Stimulated activated CD4-positive, alpha-beta T cell treated with anti-CD3 and anti-CD28 coated beads, Interleukin-1b, Interleukin-23, amount 100 ng/mL, for 4 hours (primary cell): ENCODE data around the gene ARFGAP1.
"Not testable (repeated sequence)": the region's sequence is repeated elsewhere in the genome, so short reads cannot be mapped to it uniquely, and the experiment has no call there.

Experiments
- DNase-seq, 2 donors: peaks; one replicate each; pipeline ENCODE4 v3.0.0-alpha.2; 2020; ENCODE audit warnings: low read depth in 2 of 2

Gene ARFGAP1

DNA sequence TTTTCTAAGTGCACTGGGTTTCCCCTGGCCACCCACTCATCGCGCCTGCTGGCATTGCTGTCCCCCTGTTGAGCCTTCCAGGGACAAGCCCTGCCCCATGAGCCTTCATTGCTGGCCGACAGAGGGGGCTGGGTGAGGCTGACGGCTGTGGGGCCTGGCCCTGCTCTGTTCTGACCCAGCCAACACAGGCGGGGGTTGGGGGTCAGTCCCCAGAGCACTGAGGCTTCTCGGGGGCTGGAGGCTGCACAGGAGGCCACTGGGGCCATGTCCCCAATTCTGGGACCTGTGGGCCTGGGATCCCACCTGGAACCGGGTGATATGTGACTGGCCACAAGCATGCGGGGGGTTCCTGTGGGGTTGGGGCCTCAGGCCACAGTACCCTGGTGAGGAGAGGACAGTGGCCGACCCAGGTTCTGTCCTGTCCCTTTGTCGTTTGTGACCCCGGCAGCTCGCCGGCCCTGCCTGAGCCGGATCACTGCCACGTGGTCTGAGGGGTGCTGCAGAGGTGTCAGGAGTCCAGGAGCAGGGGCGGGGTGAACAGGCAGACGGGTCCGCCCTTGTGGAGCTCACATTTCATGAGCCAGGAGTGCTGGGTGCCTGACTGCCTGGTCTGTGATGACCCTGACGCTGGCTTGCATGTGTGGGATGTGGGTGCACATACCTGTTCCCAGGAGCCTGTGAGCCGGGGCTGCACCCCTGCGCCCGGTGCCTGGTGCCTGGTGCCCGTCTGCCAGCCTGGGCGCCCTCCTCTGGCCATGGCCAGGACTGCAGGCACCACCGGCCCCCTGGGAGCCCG is 18.3 kb downstream of the ARFGAP1 start:
- peak; percentile 54 to 64 for DNase-seq

DNA sequence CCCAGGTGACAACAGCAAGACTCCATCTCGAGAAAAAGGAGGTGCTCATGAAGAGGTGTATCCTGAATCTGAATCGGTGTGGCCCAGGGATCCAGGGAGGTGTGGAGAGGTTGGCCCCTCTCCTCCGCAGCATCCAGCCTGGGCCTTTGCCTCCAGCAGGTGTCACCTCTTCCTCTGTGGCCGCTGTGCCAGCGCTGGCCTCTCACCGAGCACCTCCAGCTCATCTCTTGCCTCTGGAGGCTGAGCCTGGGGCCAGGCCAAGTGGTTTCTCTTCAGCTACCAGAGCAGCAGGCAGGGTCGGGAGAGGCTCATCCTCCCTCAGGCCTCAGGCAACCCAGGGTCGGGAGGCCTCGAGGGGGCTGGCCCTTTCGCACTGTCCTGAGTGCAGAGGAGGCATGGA is 19.2 kb downstream of the ARFGAP1 start:
- no peak for DNase-seq

DNA sequence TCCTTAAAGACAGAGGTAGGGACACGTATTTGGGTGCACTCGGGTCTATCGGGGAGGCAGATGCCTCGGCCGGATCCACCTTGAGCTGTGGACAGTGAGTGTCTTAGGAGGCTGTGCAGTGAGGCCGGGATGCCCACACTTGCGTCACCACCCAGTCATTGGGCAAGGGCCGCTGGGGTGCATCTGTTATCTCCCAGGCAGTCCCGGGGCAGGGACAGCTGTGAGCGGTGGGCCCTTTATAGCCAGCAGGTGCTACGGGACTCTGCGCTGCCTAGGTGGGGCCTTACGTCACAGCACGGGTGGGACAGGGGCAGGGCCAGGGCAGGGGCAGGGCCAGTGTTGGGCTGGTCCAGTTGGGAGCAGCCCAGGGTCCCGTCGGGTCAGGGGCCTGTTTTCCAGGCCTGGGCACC is 19.7 kb downstream of the ARFGAP1 start:
- no peak for DNase-seq

DNA sequence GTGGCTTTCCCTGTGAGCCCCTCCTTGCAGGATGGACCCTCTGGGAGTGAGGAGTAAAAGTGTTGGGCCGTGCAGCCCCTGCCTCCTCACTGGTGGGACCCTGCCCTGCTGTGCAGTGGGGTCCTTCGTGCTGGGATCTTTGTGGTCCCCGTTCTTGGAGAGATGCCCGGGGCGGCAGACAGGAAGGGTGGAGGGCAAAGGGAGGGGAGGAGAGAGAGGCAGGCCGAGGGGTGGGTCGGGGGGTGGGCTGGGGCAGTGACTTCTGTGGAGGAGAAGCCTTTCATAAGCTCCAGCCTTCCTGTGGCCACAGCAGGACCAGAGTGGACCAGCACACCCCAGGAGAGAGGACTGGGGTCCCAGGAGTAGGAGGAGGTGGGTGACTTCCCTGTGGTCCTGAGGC is 20.3 kb downstream of the ARFGAP1 start, which contains the start of gene COL20A1:
COL20A1 (plus strand) TSS at position 283 of the 400 bp plus-strand sequence. CDS start 1,922 bp downstream, outside the sequence.
- no peak for DNase-seq

DNA sequence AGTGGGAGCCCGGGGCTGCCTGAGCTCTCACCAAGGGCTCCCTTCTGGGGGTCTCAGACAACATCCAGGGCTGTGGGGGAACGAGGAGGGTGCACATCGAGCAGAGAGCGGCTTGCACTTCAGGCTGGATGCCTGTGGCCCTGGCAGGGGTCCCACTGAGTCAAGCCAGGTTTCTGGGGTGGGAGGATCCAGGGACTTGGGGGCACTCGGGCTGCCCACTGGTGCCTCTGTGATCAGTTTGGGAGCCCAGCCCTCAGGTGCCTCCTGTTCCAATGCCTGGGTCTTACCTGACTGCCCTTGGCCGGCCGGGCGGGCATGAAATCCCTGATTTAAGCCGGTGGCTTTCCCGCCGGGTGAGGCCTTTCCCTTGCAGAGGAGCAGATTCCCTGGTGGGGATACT is 20.8 kb downstream of the ARFGAP1 start:
- DNase-seq, result no peak

DNA sequence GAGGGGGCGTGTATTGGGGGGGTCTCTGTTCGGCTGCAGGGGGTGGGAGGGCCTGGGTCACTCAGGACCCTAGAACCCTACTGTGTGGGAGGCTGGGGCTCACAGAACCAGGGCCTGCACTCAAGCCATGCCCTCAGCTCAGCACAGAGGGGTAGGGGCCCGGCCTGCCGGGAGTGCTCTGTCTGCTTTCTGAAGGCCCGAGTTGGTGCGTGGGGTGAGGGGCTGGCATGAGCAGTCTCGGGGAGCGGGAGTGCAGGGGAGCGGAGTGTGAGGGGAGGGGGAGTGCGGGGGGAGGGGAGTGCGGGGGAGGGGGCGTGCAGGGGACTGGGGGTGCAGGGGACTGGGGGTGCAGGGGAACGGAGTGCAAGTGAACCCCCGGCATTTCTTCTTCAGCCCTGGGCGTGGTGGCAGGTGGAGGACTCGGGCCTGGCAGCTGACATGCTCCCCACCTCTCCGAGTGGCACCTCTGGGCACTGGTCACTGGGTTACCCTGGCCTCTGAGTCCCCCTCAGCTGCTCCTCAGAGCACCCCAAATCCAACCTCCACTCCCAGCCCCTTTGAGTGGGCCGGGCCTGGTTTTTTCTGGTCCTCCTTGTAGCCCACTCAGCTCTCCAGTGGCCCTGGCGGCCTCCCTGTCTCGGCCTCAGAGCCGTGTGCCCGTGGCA is 21.4 kb downstream of the ARFGAP1 start:
- no peak for DNase-seq

DNA sequence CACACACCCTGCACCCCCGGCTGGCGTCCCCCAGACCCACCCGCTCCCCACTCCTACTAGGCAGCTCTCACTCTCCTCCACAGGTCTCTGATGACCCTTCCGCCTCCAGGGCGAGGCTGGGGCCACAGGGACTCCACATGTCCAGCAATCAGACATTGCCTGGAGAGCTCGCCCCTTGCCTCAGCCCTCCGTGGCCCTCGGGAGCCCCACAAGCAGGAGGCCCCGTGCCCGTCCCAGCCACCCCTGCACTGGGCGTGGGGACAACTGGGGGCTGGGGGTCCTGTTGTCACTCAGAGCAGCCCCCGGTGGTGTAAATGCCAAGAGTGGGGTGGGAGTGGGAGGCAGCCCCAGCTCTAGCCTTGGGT is 21.9 kb downstream of the ARFGAP1 start:
- DNase-seq, result no peak

DNA sequence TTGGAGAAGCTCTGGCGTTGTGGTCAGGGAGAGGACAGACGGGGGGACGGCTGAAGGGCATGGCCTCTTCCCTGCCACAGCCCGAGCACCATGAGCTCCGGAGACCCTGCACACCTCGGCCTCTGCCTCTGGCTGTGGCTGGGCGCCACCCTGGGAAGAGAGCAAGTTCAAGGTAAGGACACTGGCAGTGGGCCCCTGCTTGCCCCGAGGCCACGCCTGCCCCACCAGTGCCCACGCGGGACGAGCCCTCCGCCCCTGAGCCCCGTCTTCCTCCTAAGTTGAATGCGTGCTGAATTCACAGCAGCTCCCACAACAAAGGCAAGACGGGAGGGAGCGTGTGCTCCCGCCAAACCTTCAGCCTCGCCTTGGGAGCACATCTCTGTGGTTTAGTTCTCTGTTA is 22.4 kb downstream of the ARFGAP1 start:
- DNase-seq, result no peak

DNA sequence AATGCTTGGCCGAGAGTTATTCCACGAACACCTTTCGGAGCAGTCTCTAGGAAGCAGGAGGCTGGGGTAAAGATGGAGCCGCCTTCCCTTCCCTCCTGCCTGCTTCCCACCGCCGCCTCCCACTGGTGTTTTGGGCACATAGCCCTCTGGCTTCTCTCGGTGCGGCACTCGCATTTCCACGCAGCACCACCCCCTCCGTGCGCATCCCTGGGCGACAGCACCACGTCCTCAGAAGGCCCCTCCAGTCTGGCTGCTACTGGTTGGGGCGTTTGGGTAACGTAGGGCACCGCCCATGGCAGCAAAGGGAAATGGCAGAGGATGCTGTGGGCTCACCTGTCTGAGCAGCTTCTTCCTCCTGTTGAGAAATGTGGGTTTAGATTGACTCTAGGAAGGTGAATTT is 22.8 kb downstream of the ARFGAP1 start:
- DNase-seq, result no peak

DNA sequence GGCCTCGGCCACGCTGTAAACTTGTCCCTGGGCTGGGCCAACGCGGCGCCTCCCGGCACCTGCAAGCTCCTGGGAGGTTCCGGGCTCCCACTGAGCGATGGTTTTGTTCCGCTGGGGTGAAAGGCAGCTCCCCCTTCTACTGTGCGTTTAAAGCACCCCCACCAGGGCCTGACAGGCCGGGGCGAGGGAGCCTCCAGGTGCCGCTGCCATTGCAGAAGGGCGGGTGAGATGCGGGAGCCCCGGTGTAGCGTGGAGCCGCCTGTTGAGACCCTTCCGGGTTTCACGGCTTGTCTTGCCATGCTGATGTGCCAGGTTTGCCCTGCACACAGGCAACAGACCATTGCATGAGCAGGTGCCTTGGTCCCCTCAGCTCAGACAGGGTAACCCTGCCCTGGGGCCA is 23.2 kb downstream of the ARFGAP1 start:
- DNase-seq, result no peak

DNA sequence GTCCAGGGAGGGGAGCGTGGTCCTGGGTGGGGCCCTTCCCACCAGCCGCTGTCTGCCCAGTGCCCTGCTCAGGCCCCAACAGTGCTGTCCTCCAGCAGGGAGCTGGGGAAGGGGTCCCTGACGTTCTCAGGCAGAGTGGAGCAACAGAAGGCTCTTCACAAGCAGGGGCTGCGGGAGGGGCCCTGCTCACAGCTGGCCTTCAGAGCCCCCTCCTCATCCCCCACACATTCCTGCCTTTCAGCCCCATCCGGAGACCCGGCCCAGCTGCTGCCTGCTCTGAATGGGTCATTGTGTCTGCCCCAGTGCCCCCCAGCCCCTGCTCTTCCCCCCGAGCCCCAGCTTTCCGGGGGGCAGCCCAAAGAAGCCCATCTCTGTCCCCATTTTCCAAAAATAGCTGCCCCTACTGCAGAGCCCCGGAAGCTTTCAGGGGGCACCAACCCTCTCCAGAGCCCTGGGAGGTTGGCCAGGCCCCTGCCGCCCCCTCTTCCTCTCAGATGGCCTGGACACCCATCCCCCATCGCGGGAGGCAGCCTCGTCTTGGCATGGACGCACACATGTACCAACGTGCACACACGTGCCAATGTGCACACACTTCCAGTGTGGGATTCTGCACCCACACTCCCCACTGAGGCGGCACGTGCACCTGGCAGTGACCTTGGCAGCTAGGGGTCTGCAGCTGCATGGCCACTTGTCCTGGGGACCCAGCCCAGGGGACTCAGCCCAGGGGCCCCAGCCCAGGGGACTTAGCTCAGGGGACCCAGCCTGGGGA is 24.1 kb downstream of the ARFGAP1 start:
- no peak for DNase-seq

DNA sequence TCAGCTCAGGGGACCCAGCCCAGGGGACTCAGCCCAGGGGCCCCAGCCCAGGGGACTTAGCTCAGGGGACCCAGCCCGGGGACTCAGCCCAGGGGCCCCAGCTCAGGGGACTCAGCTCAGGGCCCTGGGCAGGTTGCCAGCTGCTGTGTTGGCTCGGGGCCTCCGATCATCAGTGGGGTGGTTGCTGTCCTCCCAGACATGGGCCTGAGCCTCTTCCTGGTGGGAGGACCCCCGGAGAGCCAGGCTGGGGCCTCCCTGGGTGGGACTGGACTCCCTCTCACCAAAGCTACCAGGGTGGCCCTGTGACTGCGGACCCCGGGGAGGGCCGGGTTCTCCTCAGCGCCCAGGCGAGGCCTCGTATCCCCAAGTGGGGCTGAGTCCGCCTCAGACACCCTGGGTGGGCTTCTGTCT is 24.8 kb downstream of the ARFGAP1 start:
- DNase-seq, result no peak

DNA sequence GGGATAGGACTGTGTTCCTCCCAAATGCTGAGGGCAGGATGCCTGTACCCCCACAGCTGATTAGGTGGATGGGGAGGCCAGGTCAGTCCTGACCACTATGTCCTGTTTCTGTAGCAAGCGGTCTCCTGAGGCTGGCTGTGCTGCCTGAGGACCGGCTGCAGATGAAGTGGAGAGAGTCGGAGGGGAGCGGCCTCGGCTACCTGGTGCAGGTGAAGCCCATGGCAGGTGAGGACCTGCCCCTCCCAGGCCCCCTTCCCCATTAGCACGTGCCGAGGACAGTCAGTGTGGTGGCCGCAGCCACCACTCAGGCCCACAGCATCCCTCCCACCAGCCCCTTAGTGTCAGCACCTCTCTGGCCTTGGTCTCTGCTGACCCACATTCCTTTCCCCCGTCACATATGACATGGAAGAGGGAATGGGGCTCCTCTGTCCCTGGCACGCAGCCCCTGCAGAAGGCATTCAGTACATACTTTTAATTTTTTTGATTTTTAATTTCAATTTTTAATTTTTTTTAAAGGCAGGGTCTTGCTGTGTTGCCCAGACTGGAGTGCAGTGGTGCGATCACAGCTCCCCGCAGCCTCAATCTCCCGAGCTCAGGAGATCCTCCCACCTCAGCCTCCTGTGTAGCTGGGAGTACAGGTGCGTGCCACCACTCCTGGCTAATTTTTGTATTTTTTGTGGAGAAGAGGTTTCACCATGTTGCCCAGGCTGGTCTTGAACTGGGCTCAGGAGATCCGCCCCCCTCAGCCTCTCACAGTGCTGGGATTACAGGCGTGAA is 25.4 kb downstream of the ARFGAP1 start:
- DNase-seq, result no peak

DNA sequence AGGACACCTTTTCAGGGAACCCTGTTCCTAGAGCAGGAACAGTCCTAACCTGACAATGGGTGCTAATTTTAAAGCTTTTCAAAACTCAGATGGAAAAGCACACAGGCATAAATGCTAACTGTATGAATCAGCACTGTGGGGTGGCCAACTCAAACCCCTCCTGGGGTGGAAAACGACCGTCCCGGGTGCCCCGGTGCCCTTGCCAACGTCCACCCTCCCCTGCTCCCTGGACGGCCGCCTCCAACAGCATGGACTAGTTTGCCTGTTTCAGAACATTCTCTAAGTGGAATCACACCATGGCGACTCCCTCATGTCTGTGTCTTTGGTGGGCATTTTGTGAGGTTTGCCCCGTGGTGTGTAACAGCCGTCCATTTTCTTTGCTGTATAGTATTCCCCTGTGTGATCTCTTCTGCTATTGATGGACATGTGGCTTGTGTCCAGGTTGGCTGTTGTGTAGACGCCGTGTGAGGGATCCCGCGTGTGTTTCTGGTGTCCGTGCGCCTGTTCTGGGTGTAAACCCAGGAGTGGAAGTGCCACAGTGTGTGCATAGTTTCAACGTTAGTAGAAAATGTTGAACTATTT is 26.2 kb downstream of the ARFGAP1 start:
- DNase-seq, result no peak

DNA sequence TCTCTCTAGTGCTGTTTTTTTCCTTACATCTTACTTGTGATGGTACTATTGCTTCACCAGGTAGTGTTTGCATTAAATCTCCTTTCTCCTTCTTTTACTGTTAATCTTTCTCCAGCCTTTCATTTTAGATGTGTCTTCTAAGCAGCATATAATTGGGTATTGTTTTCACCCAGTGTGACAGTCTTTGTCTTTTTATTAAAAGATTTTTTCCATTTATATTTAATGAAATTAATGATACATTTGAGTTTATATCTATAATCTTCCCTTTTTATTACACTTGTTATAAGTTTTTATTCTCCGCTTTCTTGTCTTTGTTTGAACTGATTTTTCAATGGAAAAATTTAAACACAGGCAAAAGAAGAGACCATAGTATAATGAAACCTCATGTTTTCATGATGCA is 29.1 kb downstream of the ARFGAP1 start:
- no peak for DNase-seq

DNA sequence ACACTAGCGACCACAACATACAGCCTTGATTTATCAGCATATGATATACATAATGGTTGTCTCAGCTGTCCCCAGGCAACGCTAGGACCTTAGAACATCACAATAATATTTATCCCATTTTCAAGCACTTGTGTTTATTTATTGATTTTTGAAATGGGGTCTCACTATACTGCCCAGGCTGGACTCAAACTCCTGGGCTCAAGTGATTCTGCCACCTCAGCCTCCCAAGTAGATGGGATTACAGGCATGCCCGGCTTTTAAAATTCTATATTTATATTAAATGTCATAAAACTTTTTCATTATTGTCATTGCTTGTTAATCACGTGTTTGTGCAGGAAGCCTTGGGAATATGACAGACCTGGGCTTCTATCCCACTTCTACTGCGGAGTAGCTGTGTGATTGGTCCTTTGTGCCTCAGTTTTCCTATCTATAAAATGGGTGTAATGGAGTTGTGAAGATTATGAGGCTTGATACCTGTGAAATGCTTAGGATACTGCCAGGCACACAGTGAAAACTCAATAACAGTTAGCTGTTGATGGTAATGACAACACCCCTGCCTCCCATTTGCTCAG is 30.6 kb downstream of the ARFGAP1 start:
- no peak for DNase-seq

DNA sequence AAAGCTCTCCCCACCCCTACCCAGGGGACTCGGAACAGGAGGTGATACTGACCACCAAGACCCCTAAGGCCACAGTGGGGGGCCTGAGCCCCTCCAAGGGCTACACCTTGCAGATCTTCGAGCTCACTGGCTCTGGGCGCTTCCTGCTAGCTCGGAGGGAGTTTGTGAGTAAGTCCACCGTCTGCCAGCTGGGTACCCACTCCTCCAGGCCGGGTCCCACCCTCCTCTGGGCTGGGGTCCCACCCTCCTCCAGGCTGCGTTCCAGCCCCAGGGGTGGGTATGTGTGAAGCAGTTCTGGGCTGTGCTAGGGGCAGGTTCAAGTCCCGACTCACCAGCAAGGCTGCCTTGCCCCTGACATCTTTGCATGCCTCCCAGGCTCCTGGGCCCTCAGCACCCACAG is 32.8 kb downstream of the ARFGAP1 start:
- DNase-seq, result no peak

DNA sequence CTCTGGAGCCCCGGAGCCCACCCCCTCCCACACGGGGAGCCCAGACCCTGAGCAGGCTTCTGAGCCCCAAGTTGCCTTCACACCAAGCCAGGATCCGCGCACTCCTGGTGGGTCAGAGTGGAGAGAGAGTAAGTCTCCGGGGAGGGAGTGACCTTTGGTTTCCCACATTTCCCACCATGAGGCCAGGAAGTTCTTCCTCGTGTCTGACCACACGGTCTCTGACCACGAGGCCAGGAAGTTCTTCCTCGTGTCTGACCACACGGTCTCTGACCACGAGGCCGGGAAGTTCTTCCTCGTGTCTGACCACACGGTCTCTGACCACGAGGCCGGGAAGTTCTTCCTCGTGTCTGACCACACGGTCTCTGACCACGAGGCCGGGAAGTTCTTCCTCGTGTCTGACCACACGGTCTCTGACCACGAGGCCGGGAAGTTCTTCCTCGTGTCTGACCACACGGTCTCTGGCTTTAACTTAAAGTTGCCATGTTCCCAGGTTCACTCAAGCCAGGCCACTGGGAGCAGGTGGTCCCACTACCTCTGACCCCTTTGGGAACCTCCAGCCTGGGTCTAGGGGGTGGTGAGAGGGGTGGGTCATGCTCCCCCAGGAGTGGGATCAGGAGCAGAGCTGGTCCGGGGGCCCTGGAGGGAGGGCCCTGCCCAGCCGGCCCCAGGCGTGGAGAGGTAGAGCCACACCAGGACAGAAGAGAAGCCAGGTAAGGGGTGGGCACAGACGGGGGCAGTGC is 33.5 kb downstream of the ARFGAP1 start:
- DNase-seq, result not testable (repeated sequence)

DNA sequence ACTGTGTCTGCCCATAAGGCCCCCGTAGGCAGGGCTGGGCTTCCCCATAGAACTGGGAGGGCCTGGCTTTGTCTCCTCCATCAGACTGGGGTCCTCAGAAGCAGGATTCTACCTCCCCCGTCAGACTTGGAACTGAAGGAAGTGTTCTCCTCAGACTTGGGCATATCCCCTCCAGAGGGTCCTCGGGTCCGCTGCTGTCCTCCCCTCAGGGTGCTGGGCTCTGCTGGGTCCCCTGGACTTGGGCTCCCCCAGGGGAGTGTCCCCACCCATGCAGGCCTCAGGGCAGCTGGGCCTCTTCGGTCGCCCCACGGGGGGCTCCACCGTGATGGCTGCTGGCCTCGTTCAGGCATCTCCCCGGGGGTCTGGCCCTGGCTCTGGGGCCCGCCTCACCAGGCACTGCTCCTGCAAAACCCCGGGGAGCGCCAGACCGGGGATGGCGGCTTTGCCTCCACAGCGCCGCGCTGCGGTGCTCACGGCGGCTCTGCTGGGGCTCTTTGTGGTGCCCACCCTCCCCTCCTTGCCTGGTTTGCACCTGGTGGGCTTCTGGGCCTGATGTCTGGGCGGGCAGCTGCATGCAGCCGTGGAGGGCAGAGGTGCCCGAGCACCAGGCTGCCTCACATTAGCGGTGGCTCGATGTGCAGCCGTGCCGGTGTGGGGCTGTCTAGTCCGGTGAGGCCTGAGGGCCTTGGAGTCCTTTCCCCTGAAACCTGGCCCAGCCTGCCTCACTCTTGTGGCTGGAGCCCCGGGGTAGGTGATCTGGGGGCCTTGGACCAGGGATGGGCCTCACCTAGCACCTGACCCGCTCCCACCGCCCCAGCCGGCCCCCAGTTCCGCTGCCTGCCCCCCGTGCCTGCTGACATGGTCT is 34.3 kb downstream of the ARFGAP1 start:
- DNase-seq, result no peak
